ENCODE measurements around the gene EIF4E1B.

DNA sequence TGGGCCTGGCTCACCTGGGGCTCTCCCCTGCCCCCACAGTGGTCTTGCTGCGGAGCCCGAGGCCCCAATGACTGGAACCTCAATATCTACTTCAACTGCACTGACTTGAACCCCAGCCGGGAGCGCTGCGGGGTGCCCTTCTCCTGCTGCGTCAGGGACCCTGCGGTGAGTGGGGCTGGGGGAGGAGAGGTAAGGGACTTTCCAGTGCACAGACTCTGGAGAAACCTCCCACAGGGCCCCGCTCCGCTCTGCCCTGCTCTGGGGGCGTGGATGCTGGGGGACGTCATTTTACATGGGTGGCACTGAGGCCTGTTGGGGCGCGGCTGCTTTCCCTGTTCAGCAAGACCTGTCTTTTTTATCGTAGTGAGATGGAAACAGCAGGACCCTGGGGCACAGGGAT lies 24.4 kb downstream of the EIF4E1B start:
- TF ChIP-seq POLR2A (IDR thresholded peaks at IDR 0.05; ENCODE audit: low read depth, low read length) (no peak), TAF1 (IDR thresholded peaks at IDR 0.05; ENCODE audit: low read depth, low read length) (no peak), PAX5 (IDR thresholded peaks at IDR 0.05; ENCODE audit: insufficient read depth, low read length, severe bottlenecking) (no peak), POLR2AphosphoS5 (IDR thresholded peaks at IDR 0.05; ENCODE audit: low read depth, low read length) (no peak), SPI1 (IDR thresholded peaks at IDR 0.05; ENCODE audit: low read depth, low read length) (no peak), POU2F2 (IDR thresholded peaks at IDR 0.05; ENCODE audit: low read depth, low read length) (no peak)
